H1 (cell line): Measurements from ENCODE around the gene MYO5B. TPM values are rescaled to one million over a fixed set of nuclear protein-coding genes. Genes with fewer than 3 reads are reported as not detected.

Experiments used
- CTCF ChIA-PET: fragments of 300-600 bp; sonication (Branson Sonifier 250); formaldehyde crosslinking; loops from one replicate; lab custom pipeline; 2021; ENCODE audit not compliant: partially characterized antibody; lab: Charles Lee
- POLR2A ChIA-PET: fragments of 300-600 bp; sonication (Branson Sonifier 250); formaldehyde crosslinking; loops from one replicate; lab custom pipeline; 2021; ENCODE audit warnings: inconsistent platforms; ENCODE audit not compliant: partially characterized antibody; lab: Charles Lee
- DNase-seq, 2 experiments: peaks; one replicate each; pipeline versions ENCODE4 v3.0.0 to v3.0.0-alpha.2; 2010 to 2022; ENCODE audit warnings: low spot score in 2 of 2, low read depth in 1 of 2, mixed read lengths in 1 of 2
- FAIRE-seq: peaks from 2 replicates; lab custom pipeline; 2011; peaks lifted over from hg19 to GRCh38; lab: Jason Lieb, UNC
- H2AFZ ChIP-seq: 2 replicates; pipeline ENCODE4 v1.8.1; 2012; ENCODE audit warnings: low read length, inconsistent platforms
- H2AK5ac ChIP-seq: 2 replicates; pipeline ENCODE4 v1.6.1; 2013; ENCODE audit warnings: low read depth, low read length
- H2BK120ac ChIP-seq: replicated peaks from 2 replicates; pipeline ENCODE3; 2013; ENCODE audit warnings: low read depth, low read length, inconsistent platforms
- H2BK12ac ChIP-seq: 2 replicates; pipeline ENCODE4 v1.6.1; 2013; ENCODE audit warnings: low read depth, low read length
- H2BK15ac ChIP-seq: 2 replicates; pipeline ENCODE4 v1.6.1; 2013; ENCODE audit warnings: low read length
- H2BK20ac ChIP-seq: 2 replicates; pipeline ENCODE4 v1.6.1; 2013; ENCODE audit warnings: low read length
- H2BK5ac ChIP-seq: 2 replicates; pipeline ENCODE4 v1.6.1; 2013; ENCODE audit warnings: low read depth, low read length
- H3K14ac ChIP-seq: 2 replicates; pipeline ENCODE4 v1.6.1; 2013; ENCODE audit warnings: inconsistent platforms; ENCODE audit not compliant: insufficient read length
- H3K18ac ChIP-seq: 2 replicates; pipeline ENCODE4 v1.6.1; 2013; ENCODE audit warnings: low read length; ENCODE audit errors: extremely low read depth
- H3K23ac ChIP-seq: 2 replicates; pipeline ENCODE4 v1.6.1; 2013; ENCODE audit warnings: inconsistent platforms; ENCODE audit not compliant: insufficient read length
- H3K23me2 ChIP-seq: 2 replicates; pipeline ENCODE4 v1.6.1; 2013; ENCODE audit warnings: low read depth, low read length
- H3K27ac ChIP-seq: 2 replicates; pipeline ENCODE4 v1.6.1; 2011; ENCODE audit warnings: low read depth, low read length, inconsistent platforms
- H3K27me3 ChIP-seq, 4 experiments: replicated peaks in 1 of 4; 1 replicate in 1 of 4; 2 replicates in 3 of 4; pipeline versions ENCODE4 v1.6.1 to v1.8.1; 2011 to 2013; ENCODE audit warnings: low read length in 3 of 4, mild to moderate bottlenecking in 3 of 4, inconsistent platforms in 2 of 4, mixed read lengths in 2 of 4, moderate library complexity in 1 of 4; ENCODE audit not compliant: control insufficient read depth in 3 of 4, insufficient read depth in 3 of 4; ENCODE audit errors: extremely low read depth in 1 of 4
- H3K36me3 ChIP-seq, 4 experiments: 2 replicates each; pipeline versions ENCODE4 v1.6.1 to v1.8.1; 2011 to 2013; ENCODE audit warnings: mild to moderate bottlenecking in 4 of 4, low read length in 3 of 4, moderate library complexity in 2 of 4, control low read depth in 1 of 4, inconsistent platforms in 1 of 4; ENCODE audit not compliant: insufficient read depth in 4 of 4, control insufficient read depth in 2 of 4
- H3K4ac ChIP-seq: replicated peaks from 2 replicates; pipeline ENCODE3; 2013; ENCODE audit warnings: low read length, low read depth, mixed read lengths, inconsistent platforms; ENCODE audit not compliant: insufficient read length
- H3K4me1 ChIP-seq, 4 experiments: replicated peaks in 1 of 4; 1 replicate in 1 of 4; 2 replicates in 3 of 4; pipeline versions ENCODE4 v1.6.1 to v1.8.1; 2011 to 2013; ENCODE audit warnings: low read length in 3 of 4, inconsistent platforms in 2 of 4, mixed read lengths in 1 of 4; ENCODE audit not compliant: insufficient read depth in 4 of 4, control insufficient read depth in 3 of 4
- H3K4me2 ChIP-seq, 2 experiments: 2 replicates each; pipeline versions ENCODE4 v1.6.1 to v1.8.1; 2011 to 2013; ENCODE audit warnings: low read depth in 2 of 2, low read length in 2 of 2, control low read depth in 1 of 2, inconsistent platforms in 1 of 2, mild to moderate bottlenecking in 1 of 2; ENCODE audit not compliant: insufficient read depth in 1 of 2
- H3K4me3 ChIP-seq, 4 experiments: fragments of 200-600, 300-600 bp in 1 of 4; sonication (generic), shearing (Covaris generic), sonication (Bioruptor Twin) in 1 of 4; 2 replicates each; pipeline versions ENCODE4 v1.5.1 to v1.8.1; 2011 to 2016; ENCODE audit warnings: low read length in 4 of 4, low read depth in 3 of 4, control low read depth in 2 of 4, inconsistent platforms in 2 of 4, mild to moderate bottlenecking in 2 of 4, mixed read lengths in 1 of 4, moderate library complexity in 1 of 4; ENCODE audit not compliant: insufficient read depth in 2 of 4; ENCODE audit errors: extremely low read depth in 1 of 4
- H3K56ac ChIP-seq: replicated peaks from 2 replicates; pipeline ENCODE3; 2013; ENCODE audit warnings: low read depth, mild to moderate bottlenecking, mixed read lengths, low read length, inconsistent platforms; ENCODE audit not compliant: insufficient read length
- H3K79me1 ChIP-seq: 2 replicates; pipeline ENCODE4 v1.6.1; 2013; ENCODE audit warnings: low read depth, low read length, control low read depth
- H3K79me2 ChIP-seq, 2 experiments: 2 replicates each; pipeline versions ENCODE4 v1.6.1 to v1.8.1; 2012 to 2013; ENCODE audit warnings: low read length in 2 of 2, mild to moderate bottlenecking in 2 of 2, inconsistent platforms in 1 of 2; ENCODE audit not compliant: insufficient read depth in 2 of 2, control insufficient read depth in 1 of 2
- H3K9ac ChIP-seq, 4 experiments: replicated peaks in 1 of 4; 1 replicate in 1 of 4; 2 replicates in 3 of 4; pipeline versions ENCODE4 v1.6.1 to v1.8.1; 2011 to 2013; ENCODE audit warnings: low read depth in 3 of 4, low read length in 3 of 4, control low read depth in 2 of 4, mild to moderate bottlenecking in 2 of 4, moderate library complexity in 2 of 4, inconsistent platforms in 1 of 4; ENCODE audit errors: extremely low read depth in 1 of 4
- H3K9me3 ChIP-seq, 2 experiments: 2 replicates each; pipeline versions ENCODE4 v1.6.1 to v1.8.1; 2012 to 2013; ENCODE audit warnings: mild to moderate bottlenecking in 2 of 2, moderate library complexity in 2 of 2, control low read depth in 1 of 2, inconsistent platforms in 1 of 2, low read depth in 1 of 2, low read length in 1 of 2, mixed read lengths in 1 of 2; ENCODE audit not compliant: insufficient read depth in 2 of 2
- H4K20me1 ChIP-seq, 2 experiments: replicated peaks in 1 of 2; 2 replicates each; pipeline versions ENCODE3 to v1.8.1; 2011 to 2013; ENCODE audit warnings: inconsistent platforms in 2 of 2, low read length in 2 of 2, mild to moderate bottlenecking in 1 of 2; ENCODE audit not compliant: insufficient read depth in 2 of 2, control insufficient read depth in 1 of 2
- H4K5ac ChIP-seq: 2 replicates; pipeline ENCODE4 v1.6.1; 2013; ENCODE audit warnings: low read length, low read depth, mixed read lengths, inconsistent platforms; ENCODE audit not compliant: insufficient read length
- H4K8ac ChIP-seq: 2 replicates; pipeline ENCODE4 v1.8.0; 2013; ENCODE audit warnings: mild to moderate bottlenecking, moderate library complexity, low read length, inconsistent platforms; ENCODE audit not compliant: insufficient read depth; ENCODE audit errors: extremely low read depth
- H4K91ac ChIP-seq: replicated peaks from 2 replicates; pipeline ENCODE3; 2013; ENCODE audit warnings: low read length, mixed read lengths, inconsistent platforms; ENCODE audit not compliant: insufficient read length
- BCL11A ChIP-seq, 2 experiments: IDR thresholded peaks; one replicate each; pipeline ENCODE4 v1.6.1; 2011; ENCODE audit warnings: low read depth in 2 of 2, low read length in 2 of 2, mild to moderate bottlenecking in 2 of 2
- E2F6 ChIP-seq: IDR thresholded peaks from 2 replicates; pipeline ENCODE4 v1.6.1; 2012; ENCODE audit warnings: inconsistent platforms
- EGR1 ChIP-seq: IDR thresholded peaks from 2 replicates; pipeline ENCODE4 v1.6.1; 2011; ENCODE audit warnings: low read depth, low read length, borderline replicate concordance
- GABPA ChIP-seq: IDR thresholded peaks from 2 replicates; pipeline ENCODE4 v1.6.1; 2011; ENCODE audit warnings: mild to moderate bottlenecking, low read length, moderate library complexity, borderline replicate concordance; ENCODE audit not compliant: insufficient read depth
- HDAC6 ChIP-seq: IDR thresholded peaks from one replicate; pipeline ENCODE4 v1.7.1; 2012; ENCODE audit warnings: low read depth, mild to moderate bottlenecking, inconsistent platforms, low read length, moderate library complexity
- JUND ChIP-seq: IDR thresholded peaks from 2 replicates; pipeline ENCODE4 v1.6.1; 2011; ENCODE audit warnings: mild to moderate bottlenecking, improper control_type of control experiment, low read length
- RAD21 ChIP-seq, 2 experiments: IDR thresholded peaks in 1 of 2; conservative IDR thresholded peaks in 1 of 2; 2 replicates each; pipeline ENCODE4 v1.6.1; 2011; ENCODE audit warnings: low read depth in 2 of 2, low read length in 2 of 2, improper control_type of control experiment in 1 of 2, inconsistent platforms in 1 of 2, mild to moderate bottlenecking in 1 of 2, moderate library complexity in 1 of 2
- RBBP5 ChIP-seq: IDR thresholded peaks from 2 replicates; pipeline ENCODE4 v1.7.1; 2012; ENCODE audit warnings: low read depth, mild to moderate bottlenecking, inconsistent platforms, low read length, moderate library complexity, borderline replicate concordance
- SRF ChIP-seq: IDR thresholded peaks from 2 replicates; pipeline ENCODE4 v1.6.1; 2011; ENCODE audit warnings: mild to moderate bottlenecking, low read depth, low read length, moderate library complexity
- WGBS, 2 experiments: shearing (Covaris generic) in 1 of 2; methylation state at CpG; one replicate each; pipeline versions ENCODE4 v1.1.6 to v1.1.7; 2013 to 2015; ENCODE audit warnings: low lambda C conversion rate in 2 of 2, mixed read lengths in 2 of 2, inconsistent platforms in 1 of 2, low coverage in 1 of 2, missing lambda C conversion rate in 1 of 2; ENCODE audit not compliant: insufficient replicate concordance in 2 of 2, insufficient coverage in 1 of 2, insufficient read length in 1 of 2; ENCODE audit errors: extremely low coverage in 1 of 2, missing lambda C conversion rate in 1 of 2; 5-methylcytosine and 5-hydroxymethylcytosine counted together
- polyA plus RNA-seq, 7 experiments: library from polyadenylated mRNA; depleted of rRNA in 3 of 7; stranded (reverse) in 5 of 7; unstranded in 2 of 7; fragments of >200 nt in 5 of 7; fragments of 200-250 nt in 2 of 7; gene quantifications; 1 replicate in 5 of 7; 2 replicates in 1 of 7; 4 replicates in 1 of 7; pipeline versions ENCODE4 v1.2.1 to v1.2.3, GENCODE V29; 2011 to 2013; ENCODE audit warnings: missing spikeins in 2 of 7, mixed read lengths in 2 of 7
- total RNA-seq: library from RNA; stranded (reverse); fragmentation: NEBNext Ultra II Directional; extraction: Animal tissue kit (Norgen Biotek cat#: 25700); gene quantifications from 2 replicates; pipeline ENCODE4 v1.2.1, GENCODE V29; 2021
- TF ChIP-seq, protein P1 (sequence below): IDR thresholded peaks from 2 replicates; pipeline ENCODE4 v1.6.1; 2011; ENCODE audit warnings: low read depth, mild to moderate bottlenecking, low read length; ENCODE audit not compliant: insufficient read depth
- TF ChIP-seq, protein P2 (sequence below): IDR thresholded peaks from 2 replicates; pipeline ENCODE4 v1.6.1; 2012; ENCODE audit warnings: low read length, inconsistent platforms

MYO5B gene
- total and polyA plus RNA-seq, 2 of the 8 experiments (the other 6 are each of a cell fraction or from before 2014, with no cell fraction given), result 6.4 to 7.7 TPM

- Histone ChIP-seq H3K56ac (no peak overlapping the region), H3K9ac (no peak overlapping the region), H3K4me2 (no peak overlapping the region), H3K27ac (no peak overlapping the region), H3K9me3 (no peaks in the 10 kb centered on the region), H4K20me1 (no peaks in the 10 kb centered on the region), H3K79me2 (no peaks in the 10 kb centered on the region), H2BK12ac (no peak overlapping the region), H2BK120ac (no peak overlapping the region), H3K18ac (no peak overlapping the region), H2BK15ac (no peak overlapping the region), H3K23me2 (0 out of 2 replicates have a peak, but pooled peaks cover 2% of the 10 kb centered on the region), H3K79me1 (no peaks in the 10 kb centered on the region), H4K5ac (no peak overlapping the region), H3K4me3 (no peak overlapping the region), H2AFZ (no peak overlapping the region), H3K36me3 (no peaks in the 10 kb centered on the region), H3K27me3 (peaks cover 0 to 5% (median 0%) of the 10 kb centered on the region in 4 experiments; a peak in 2 of 7 replicates), H3K14ac (no peak overlapping the region), H3K4ac (no peak overlapping the region), H2BK5ac (no peak overlapping the region), H4K8ac (no peak overlapping the region), H3K4me1 (no peaks in the 10 kb centered on the region), H2AK5ac (no peak overlapping the region), H3K23ac (no peak overlapping the region), H4K91ac (no peak overlapping the region), H2BK20ac (no peak overlapping the region)
- FAIRE-seq (no peak), DNase-seq (no peak)
- POLR2A ChIA-PET, result no interaction called here
- 92% methylated on average over 1 of the region's 1 CpG; no CpG with 5 or more reads in 1 of the 2 experiments for WGBS, 2 experiments
- CTCF ChIA-PET, result interaction anchor here (0.7 to 4.4 kb wide), 8 partner anchors 11 to 696 kb away, joined by 3 to 24 read pairs (median 4); no protein-coding TSS in a partner anchor
- TF ChIP-seq SRF (no peak), RBBP5 (no peak), EGR1 (no peak), JUND (no peak), RAD21 (IDR thresholded peaks at IDR 0.05 in 1 of 2, conservative IDR thresholded peaks at IDR 0.05 in 1 of 2; ENCODE audit: low read depth in 2 of 2, low read length in 2 of 2) (no peak), BCL11A (IDR thresholded peaks at IDR 0.05; ENCODE audit: low read depth in 2 of 2, low read length in 2 of 2) (no peak), GABPA (no peak), E2F6 (no peak), HDAC6 (no peak)
- TF ChIP-seq, protein P1, sequence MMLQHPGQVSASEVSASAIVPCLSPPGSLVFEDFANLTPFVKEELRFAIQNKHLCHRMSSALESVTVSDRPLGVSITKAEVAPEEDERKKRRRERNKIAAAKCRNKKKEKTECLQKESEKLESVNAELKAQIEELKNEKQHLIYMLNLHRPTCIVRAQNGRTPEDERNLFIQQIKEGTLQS, result no peak
- TF ChIP-seq, protein P2, sequence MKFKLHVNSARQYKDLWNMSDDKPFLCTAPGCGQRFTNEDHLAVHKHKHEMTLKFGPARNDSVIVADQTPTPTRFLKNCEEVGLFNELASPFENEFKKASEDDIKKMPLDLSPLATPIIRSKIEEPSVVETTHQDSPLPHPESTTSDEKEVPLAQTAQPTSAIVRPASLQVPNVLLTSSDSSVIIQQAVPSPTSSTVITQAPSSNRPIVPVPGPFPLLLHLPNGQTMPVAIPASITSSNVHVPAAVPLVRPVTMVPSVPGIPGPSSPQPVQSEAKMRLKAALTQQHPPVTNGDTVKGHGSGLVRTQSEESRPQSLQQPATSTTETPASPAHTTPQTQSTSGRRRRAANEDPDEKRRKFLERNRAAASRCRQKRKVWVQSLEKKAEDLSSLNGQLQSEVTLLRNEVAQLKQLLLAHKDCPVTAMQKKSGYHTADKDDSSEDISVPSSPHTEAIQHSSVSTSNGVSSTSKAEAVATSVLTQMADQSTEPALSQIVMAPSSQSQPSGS, result no peak
Measured at GRCh38 chr18:50207722-50208121, 12.8 kb upstream of the MYO5B start.
